Neural cell (in vitro differentiated cells): Measurements from ENCODE around the gene MRPS26.

Experiments used
- CTCF ChIP-seq: fragments of 450-650 bp; IDR thresholded peaks from 2 replicates; pipeline ENCODE4 v1.5.1; 2014; ENCODE audit warnings: antibody characterized with exemption, mild to moderate bottlenecking, moderate library complexity; ENCODE audit not compliant: poor library complexity, severe bottlenecking
- EP300 ChIP-seq: fragments of 450-650 bp; conservative IDR thresholded peaks from 2 replicates; pipeline ENCODE4 v1.6.1; 2014; ENCODE audit warnings: antibody characterized with exemption, mild to moderate bottlenecking, moderate library complexity; ENCODE audit not compliant: poor library complexity, severe bottlenecking
- EZH2 ChIP-seq: fragments of 200-600, 300-800 bp; shearing (Covaris generic), sonication (generic); IDR thresholded peaks from 2 replicates; pipeline ENCODE4 v1.6.1; 2014; ENCODE audit warnings: antibody characterized with exemption, low read length, borderline replicate concordance, mild to moderate bottlenecking; ENCODE audit not compliant: insufficient read depth, poor library complexity, severe bottlenecking
- MXI1 ChIP-seq: fragments of 450-650 bp; conservative IDR thresholded peaks from 2 replicates; pipeline ENCODE4 v1.6.1; 2014; ENCODE audit warnings: antibody characterized with exemption, mild to moderate bottlenecking; ENCODE audit not compliant: poor library complexity, severe bottlenecking
- POLR2AphosphoS5 ChIP-seq: IDR thresholded peaks from 2 replicates; pipeline ENCODE4 v1.6.1; 2012
- RAD21 ChIP-seq: fragments of 450-650 bp; conservative IDR thresholded peaks from 2 replicates; pipeline ENCODE4 v1.6.1; 2014; ENCODE audit warnings: antibody characterized with exemption, mild to moderate bottlenecking, moderate library complexity

GRCh38 chr20:3090565-3090964 lies 44.7 kb downstream of the MRPS26 start:
- TF ChIP-seq CTCF (no peak), EZH2 (no peak), MXI1 (no peak), EP300 (no peak), POLR2AphosphoS5 (no peak), RAD21 (no peak)
